Stimulated activated memory B cell treated with anti-CD40 and anti-IgM and Interleukin-4, amounts not matched to agents 10 μg/mL and 1 μg/mL and 100 μg/mL, for 72 hours (primary cell): ENCODE results near the gene RNF152.

Source experiments
- ATAC-seq: fragments of 150-1000 bp; cut with Tn5 transposase; 2 replicates; pipeline ENCODE4 v1.10.0; 2021
- H3K27ac Mint-ChIP-seq: one replicate; pipeline ENCODE4 v1.8.0; 2022; ENCODE audit warnings: mild to moderate bottlenecking, mixed read lengths
- H3K27me3 Mint-ChIP-seq: one replicate; pipeline ENCODE4 v1.8.0; 2022; ENCODE audit warnings: mixed read lengths
- H3K36me3 Mint-ChIP-seq: one replicate; pipeline ENCODE4 v1.8.0; 2022; ENCODE audit warnings: mixed read lengths
- H3K4me1 Mint-ChIP-seq: one replicate; pipeline ENCODE4 v1.8.0; 2022; ENCODE audit warnings: mixed read lengths
- H3K4me3 Mint-ChIP-seq: one replicate; pipeline ENCODE4 v1.8.0; 2022; ENCODE audit warnings: mild to moderate bottlenecking, moderate library complexity, mixed read lengths
- H3K9me3 Mint-ChIP-seq: one replicate; pipeline ENCODE4 v1.8.0; 2022; ENCODE audit warnings: mixed read lengths

Gene RNF152

GRCh38 chr18:61901323-61901986 lies 8.6 kb upstream of the RNF152 start:
- Mint-ChIP-seq H3K36me3 (no peaks in the 10 kb centered on the region), H3K27me3 (peaks cover 50% of the 10 kb centered on the region), H3K4me1 (no peaks in the 10 kb centered on the region), H3K4me3 (no peak overlapping the region), H3K9me3 (no peaks in the 10 kb centered on the region), H3K27ac (no peak overlapping the region)
- ATAC-seq: peak; percentile 75

- Mint-ChIP-seq H3K36me3 (no peaks in the 10 kb centered on the region), H3K4me3 (no peak overlapping the region), H3K27ac (no peak overlapping the region), H3K27me3 (peaks cover 45% of the 10 kb centered on the region), H3K4me1 (no peaks in the 10 kb centered on the region), H3K9me3 (no peaks in the 10 kb centered on the region)
- no peak for ATAC-seq
These were observed 7.9 kb upstream of the RNF152 start for GRCh38 chr18:61900504-61901281.

GRCh38 chr18:61898640-61899101 lies 5.9 kb upstream of the RNF152 start:
- H3K27me3 Mint-ChIP-seq: peaks cover 51% of the 10 kb centered on the region

GRCh38 chr18:61896757-61897156 lies 4.0 kb upstream of the RNF152 start:
- H3K9me3 Mint-ChIP-seq: no peaks in the 10 kb centered on the region
- peaks cover 19% of the 10 kb centered on the region for H3K4me1 Mint-ChIP-seq
- H3K27ac Mint-ChIP-seq: no peak overlapping the region
- ATAC-seq: no peak
- no peak overlapping the region for H3K4me3 Mint-ChIP-seq
- peaks cover 60% of the 10 kb centered on the region for H3K27me3 Mint-ChIP-seq
- no peaks in the 10 kb centered on the region for H3K36me3 Mint-ChIP-seq

More at GRCh38 chr18:61898640-61899101, 5.9 kb upstream of the RNF152 start:
- H3K4me1 Mint-ChIP-seq: peaks cover 5% of the 10 kb centered on the region
- no peak overlapping the region for H3K4me3 Mint-ChIP-seq
- no peak overlapping the region for H3K27ac Mint-ChIP-seq
- no peaks in the 10 kb centered on the region for H3K36me3 Mint-ChIP-seq
- no peak for ATAC-seq
- H3K9me3 Mint-ChIP-seq: no peaks in the 10 kb centered on the region

- Mint-ChIP-seq H3K4me3 (no peak overlapping the region), H3K9me3 (no peaks in the 10 kb centered on the region), H3K27ac (no peak overlapping the region), H3K4me1 (peaks cover 19% of the 10 kb centered on the region), H3K27me3 (peaks cover 60% of the 10 kb centered on the region), H3K36me3 (no peaks in the 10 kb centered on the region)
- no peak for ATAC-seq
These were observed 3.3 kb upstream of the RNF152 start for GRCh38 chr18:61896118-61896517.

DNA sequence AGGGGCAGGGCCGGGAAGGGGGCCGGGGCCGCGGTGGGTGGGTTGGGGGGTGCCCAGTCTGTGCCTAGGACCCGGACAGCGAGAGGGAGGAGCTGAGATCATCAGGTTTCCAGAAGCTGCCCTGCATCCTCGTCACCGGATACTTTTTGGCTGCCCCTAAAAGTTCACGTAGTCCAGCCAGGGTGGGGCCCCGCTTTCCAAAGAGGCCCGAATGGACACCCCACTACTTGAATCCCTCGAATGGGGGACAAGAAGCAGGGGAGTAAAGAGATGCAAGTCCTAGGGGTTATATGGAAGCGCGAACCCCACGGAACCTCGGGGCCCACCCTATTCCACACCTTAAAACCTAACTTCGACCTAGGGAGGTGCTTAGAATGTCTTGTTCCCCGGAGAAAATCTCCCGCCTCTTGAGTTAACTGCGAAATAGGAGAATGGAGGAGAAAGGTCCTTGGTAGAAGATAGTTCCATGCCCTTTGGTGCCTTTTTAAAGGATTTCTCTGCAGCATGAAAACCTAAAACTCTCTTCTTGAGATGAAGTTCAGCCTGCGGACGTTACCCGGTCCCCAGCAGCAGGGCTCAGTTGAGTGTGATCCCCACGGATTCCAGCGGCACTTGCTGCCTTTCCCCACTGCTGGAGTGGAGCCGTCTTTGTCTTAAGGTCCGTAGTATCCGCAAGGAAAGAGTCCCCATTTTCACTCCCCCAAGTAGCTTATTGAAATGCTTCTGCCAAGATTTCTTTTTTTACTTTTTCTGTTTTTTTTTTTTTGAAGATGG lies 2.1 kb upstream of the RNF152 start:
- Mint-ChIP-seq H3K36me3 (no peaks in the 10 kb centered on the region), H3K4me3 (peak overlapping the region; percentile 79), H3K27me3 (peaks cover 57% of the 10 kb centered on the region), H3K27ac (no peak overlapping the region), H3K4me1 (peaks cover 19% of the 10 kb centered on the region), H3K9me3 (no peaks in the 10 kb centered on the region)
- ATAC-seq: no peak

- peaks cover 19% of the 10 kb centered on the region for H3K4me1 Mint-ChIP-seq
- H3K36me3 Mint-ChIP-seq: no peaks in the 10 kb centered on the region
- ATAC-seq: peak; percentile 82
- peak overlapping the region; percentile 40 for H3K27ac Mint-ChIP-seq
- H3K9me3 Mint-ChIP-seq: no peaks in the 10 kb centered on the region
- H3K27me3 Mint-ChIP-seq: peaks cover 57% of the 10 kb centered on the region
- H3K4me3 Mint-ChIP-seq: peak overlapping the region; percentile 80
These were observed 1.4 kb upstream of the RNF152 start for GRCh38 chr18:61893971-61894750.

DNA sequence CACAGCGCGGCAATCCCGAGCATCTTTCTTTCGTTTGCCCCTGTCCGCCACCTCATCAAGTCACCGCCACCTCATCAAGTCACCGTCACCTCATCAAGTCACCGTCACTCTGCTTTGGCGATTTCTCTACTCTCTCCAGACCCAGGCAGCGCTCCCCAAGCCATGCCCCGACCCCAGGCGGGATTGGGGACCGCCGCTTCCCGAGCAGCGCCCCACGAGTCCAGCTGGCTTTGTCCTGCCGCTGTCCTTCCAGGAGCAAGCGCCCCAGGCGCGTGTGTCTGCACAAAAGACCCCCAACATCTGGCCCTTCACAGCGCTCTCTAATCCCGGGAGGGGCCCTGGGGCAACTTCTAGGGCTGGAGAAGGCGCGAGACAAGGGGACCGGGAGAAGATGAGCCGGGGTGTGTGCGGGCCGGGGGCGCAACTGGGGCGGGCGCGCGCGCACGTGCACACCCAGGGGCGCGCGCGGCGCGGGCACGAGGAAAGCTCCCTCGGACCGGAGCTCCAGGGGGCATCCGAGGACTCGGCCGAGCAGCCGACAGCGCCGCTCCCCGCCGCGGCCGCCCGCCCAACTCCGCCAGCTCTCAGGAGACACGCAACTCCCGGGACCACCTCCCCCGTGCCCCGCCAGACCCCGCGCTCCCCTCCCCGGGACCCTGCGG lies 633 bp upstream of the RNF152 start:
- Mint-ChIP-seq H3K27ac (peak overlapping the region; percentile 40), H3K4me3 (peak overlapping the region; percentile 80), H3K9me3 (no peaks in the 10 kb centered on the region), H3K36me3 (no peaks in the 10 kb centered on the region), H3K4me1 (peaks cover 19% of the 10 kb centered on the region), H3K27me3 (peaks cover 56% of the 10 kb centered on the region)
- ATAC-seq: peak; percentile 13

GRCh38 chr18:61891894-61892293 lies 913 bp downstream of the RNF152 start:
- H3K27me3 Mint-ChIP-seq: peaks cover 45% of the 10 kb centered on the region
- no peaks in the 10 kb centered on the region for H3K9me3 Mint-ChIP-seq
- H3K4me1 Mint-ChIP-seq: peaks cover 19% of the 10 kb centered on the region
- no peak overlapping the region for H3K4me3 Mint-ChIP-seq
- no peaks in the 10 kb centered on the region for H3K36me3 Mint-ChIP-seq
- H3K27ac Mint-ChIP-seq: no peak overlapping the region
- no peak for ATAC-seq

DNA sequence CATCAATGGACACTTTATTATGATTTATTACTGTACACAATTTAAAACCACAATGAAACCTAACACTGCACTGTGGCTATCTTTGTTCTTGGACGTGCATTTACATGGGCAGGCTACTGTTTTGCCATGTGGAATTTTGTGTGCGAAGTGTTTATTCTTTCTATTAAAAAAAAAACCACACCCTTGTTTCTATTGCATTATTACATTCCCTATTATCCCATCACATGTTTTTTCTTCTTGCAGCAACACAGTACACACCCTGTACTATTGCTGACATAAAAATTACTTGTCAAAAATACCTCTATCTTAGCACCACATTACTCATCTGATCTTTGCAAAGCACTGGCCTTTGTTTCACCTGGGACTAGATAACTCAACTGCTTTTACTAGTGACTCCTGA lies 1.5 kb downstream of the RNF152 start:
- H3K27ac Mint-ChIP-seq: no peak overlapping the region
- peaks cover 45% of the 10 kb centered on the region for H3K27me3 Mint-ChIP-seq
- H3K4me1 Mint-ChIP-seq: peaks cover 19% of the 10 kb centered on the region
- H3K4me3 Mint-ChIP-seq: no peak overlapping the region
- no peaks in the 10 kb centered on the region for H3K36me3 Mint-ChIP-seq
- ATAC-seq: no peak
- no peaks in the 10 kb centered on the region for H3K9me3 Mint-ChIP-seq

GRCh38 chr18:61890344-61890743 lies 2.5 kb downstream of the RNF152 start:
- Mint-ChIP-seq H3K27me3 (peaks cover 45% of the 10 kb centered on the region), H3K4me3 (no peak overlapping the region), H3K27ac (no peak overlapping the region), H3K9me3 (no peaks in the 10 kb centered on the region), H3K4me1 (peaks cover 19% of the 10 kb centered on the region), H3K36me3 (no peaks in the 10 kb centered on the region)
- ATAC-seq: no peak

DNA sequence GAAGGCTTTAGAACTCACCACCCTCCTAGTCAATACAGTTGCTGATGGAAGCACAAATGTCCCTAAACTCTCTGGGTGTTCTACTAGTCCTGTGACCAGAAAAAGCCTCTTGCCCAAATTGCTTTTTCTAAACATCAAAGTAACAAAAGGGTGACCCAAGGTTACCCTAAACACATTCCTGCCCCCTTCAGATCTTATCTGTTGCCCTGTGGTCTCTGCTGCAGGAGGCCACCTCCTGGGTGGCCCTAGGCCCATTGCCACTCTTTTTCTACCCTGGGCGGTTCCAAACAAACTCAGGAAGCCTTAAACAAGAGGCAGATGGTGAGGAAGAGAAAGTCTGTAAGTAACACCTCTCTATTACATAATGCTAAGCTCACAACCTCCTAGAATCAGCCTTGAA lies 3.3 kb downstream of the RNF152 start:
- H3K36me3 Mint-ChIP-seq: no peaks in the 10 kb centered on the region
- no peak overlapping the region for H3K4me3 Mint-ChIP-seq
- ATAC-seq: no peak
- H3K27ac Mint-ChIP-seq: no peak overlapping the region
- peaks cover 19% of the 10 kb centered on the region for H3K4me1 Mint-ChIP-seq
- H3K9me3 Mint-ChIP-seq: no peaks in the 10 kb centered on the region
- peaks cover 45% of the 10 kb centered on the region for H3K27me3 Mint-ChIP-seq

GRCh38 chr18:61888622-61889021 lies 4.2 kb downstream of the RNF152 start:
- H3K36me3 Mint-ChIP-seq: no peaks in the 10 kb centered on the region
- H3K9me3 Mint-ChIP-seq: no peaks in the 10 kb centered on the region
- no peak overlapping the region for H3K4me3 Mint-ChIP-seq
- H3K4me1 Mint-ChIP-seq: peaks cover 13% of the 10 kb centered on the region
- no peak for ATAC-seq
- peaks cover 38% of the 10 kb centered on the region for H3K27me3 Mint-ChIP-seq
- no peak overlapping the region for H3K27ac Mint-ChIP-seq

DNA sequence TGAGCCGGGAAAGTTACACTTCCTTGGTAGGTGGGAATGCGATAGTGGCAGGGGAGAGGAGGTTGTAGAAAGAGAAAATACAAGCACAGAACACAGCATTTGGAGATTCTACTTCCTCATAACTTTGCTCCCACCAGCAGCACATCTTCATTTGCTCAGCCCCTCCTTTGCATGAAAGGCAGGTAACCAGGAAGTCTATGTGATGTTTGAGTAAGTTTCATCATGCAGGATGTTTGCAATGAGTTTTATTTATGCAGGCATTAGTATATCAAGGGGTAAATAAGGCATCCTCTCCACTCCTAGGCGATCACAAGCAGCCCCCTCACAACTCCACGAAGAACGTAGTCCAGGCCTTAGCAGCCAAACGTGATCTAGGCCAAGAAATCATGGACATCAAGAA lies 5.0 kb downstream of the RNF152 start:
- no peak for ATAC-seq
- peaks cover 5% of the 10 kb centered on the region for H3K4me1 Mint-ChIP-seq
- no peaks in the 10 kb centered on the region for H3K9me3 Mint-ChIP-seq
- no peak overlapping the region for H3K27ac Mint-ChIP-seq
- no peaks in the 10 kb centered on the region for H3K36me3 Mint-ChIP-seq
- no peak overlapping the region for H3K4me3 Mint-ChIP-seq
- peaks cover 30% of the 10 kb centered on the region for H3K27me3 Mint-ChIP-seq
